Measurements from ENCODE around the gene PHLDA1. TPM values are rescaled to one million over a fixed set of nuclear protein-coding genes. Genes with fewer than 3 reads are reported as not detected.

The PHLDA1 gene
- 41.8 and 45.6 TPM in 2 replicates for total RNA-seq

GRCh38 chr12:76031414-76032042 is at the start of gene PHLDA1:
TSS of gene PHLDA1 (minus strand) at chr12:76031776.

Other genes with a start within 250 kb of the PHLDA1 start
- 326 and 337 TPM in 2 replicates for gene NAP1L1, start 52.9 kb upstream of the PHLDA1 start, total RNA-seq

Measured in myometrial cell (primary cell).